HCT116 (cell line): ENCODE data around the gene CPSF7. TPM values are rescaled to one million over a fixed set of nuclear protein-coding genes. Genes with fewer than 3 reads are reported as not detected.

ENCODE experiments used
- ATAC-seq: fragments of 200-7000 bp; cut with Tn5 transposase; 2 replicates; pipeline ENCODE4 v1.9.1; 2020; ENCODE audit warnings: mild to moderate bottlenecking, moderate library complexity
- BruUV-seq: library from RNA; stranded (reverse); fragments of 400-500 nt; replicated peaks from 2 replicates; lab custom pipeline; 2021; lab: Mats Ljungman, UMichigan
- CTCF ChIA-PET: fragments of 300-600 bp; sonication (Branson Sonifier 250); formaldehyde crosslinking; loops from one replicate; lab custom pipeline; 2021; ENCODE audit warnings: antibody characterized with exemption; lab: Charles Lee
- POLR2A ChIA-PET: fragments of 300-600, 350-600 bp; sonication (Branson Sonifier 250); formaldehyde crosslinking; loops from one replicate; lab custom pipeline; 2021; ENCODE audit warnings: antibody characterized with exemption; lab: Charles Lee
- RAD21 ChIA-PET, 2 experiments: fragments of 300-600 bp; sonication (Branson Sonifier 250); formaldehyde crosslinking; loops; one replicate each; lab custom pipeline; 2023; ENCODE audit warnings: low total read pairs in 2 of 2; ENCODE audit not compliant: uncharacterized antibody in 2 of 2, unreplicated experiment in 2 of 2, low non-redundant PET in 1 of 2; lab: Charles Lee
- DNase-seq: peaks from one replicate; pipeline ENCODE4 v3.0.0-alpha.2; 2010; ENCODE audit warnings: low read depth, low spot score
- H2AFZ ChIP-seq: fragments of 200-600 bp; shearing (Covaris generic), sonication (generic); 2 replicates; pipeline ENCODE4 v1.6.1; 2017; ENCODE audit warnings: low read depth, mixed run types, mixed read lengths, antibody characterized with exemption, low read length; ENCODE audit not compliant: poor library complexity, severe bottlenecking
- H3K27ac ChIP-seq: 2 replicates; pipeline ENCODE4 v1.5.1; 2012; ENCODE audit warnings: low read depth, low read length
- H3K27me3 ChIP-seq: fragments of 200-600 bp; sonication (generic); 2 replicates; pipeline ENCODE4 v1.6.1; 2016; ENCODE audit warnings: mixed run types, low read length, mixed read lengths; ENCODE audit not compliant: insufficient read depth
- H3K36me3 ChIP-seq, 2 experiments: fragments of 200-500 bp in 1 of 2; fragments of 200-600 bp in 1 of 2; sonication (Bioruptor generic) in 1 of 2; sonication (generic) in 1 of 2; 2 replicates each; pipeline versions ENCODE4 v1.5.1 to v1.6.1; 2014 to 2016; ENCODE audit warnings: low read length in 2 of 2, inconsistent platforms in 1 of 2, mixed read lengths in 1 of 2, mixed run types in 1 of 2; ENCODE audit not compliant: insufficient read depth in 2 of 2, control insufficient read depth in 1 of 2
- H3K4me1 ChIP-seq, 2 experiments: fragments of 200-600 bp in 1 of 2; sonication (generic) in 1 of 2; 2 replicates each; pipeline versions ENCODE4 v1.5.1 to v1.6.1; 2012 to 2017; ENCODE audit warnings: low read length in 2 of 2, inconsistent platforms in 1 of 2, mild to moderate bottlenecking in 1 of 2, mixed read lengths in 1 of 2, mixed run types in 1 of 2, moderate library complexity in 1 of 2; ENCODE audit not compliant: insufficient read depth in 2 of 2, control insufficient read depth in 1 of 2
- H3K4me2 ChIP-seq: fragments of 200-600 bp; sonication (generic); 2 replicates; pipeline ENCODE4 v1.6.1; 2017; ENCODE audit warnings: mixed run types, low read length, mixed read lengths
- H3K4me3 ChIP-seq, 2 experiments: fragments of 200-600 bp in 1 of 2; sonication (generic) in 1 of 2; replicated peaks in 1 of 2; 2 replicates each; pipeline ENCODE4 v1.5.1; 2011 to 2016; ENCODE audit warnings: low read length in 2 of 2, control low read depth in 1 of 2, low read depth in 1 of 2, mild to moderate bottlenecking in 1 of 2, mixed read lengths in 1 of 2, mixed run types in 1 of 2
- H3K79me2 ChIP-seq: fragments of 200-600 bp; sonication (generic); 2 replicates; pipeline ENCODE4 v1.6.1; 2017; ENCODE audit warnings: mild to moderate bottlenecking, mixed run types, low read length, moderate library complexity, mixed read lengths; ENCODE audit not compliant: insufficient read depth
- H3K9ac ChIP-seq: fragments of 200-600 bp; sonication (generic); 2 replicates; pipeline ENCODE4 v1.6.1; 2016; ENCODE audit warnings: low read length, mixed read lengths
- H3K9me2 ChIP-seq: fragments of 200-600 bp; sonication (generic), shearing (Covaris generic); 2 replicates; pipeline ENCODE4 v1.6.1; 2017; ENCODE audit warnings: mixed run types, mild to moderate bottlenecking, moderate library complexity; ENCODE audit not compliant: insufficient read depth
- H3K9me3 ChIP-seq, 2 experiments: fragments of 200-500 bp in 1 of 2; fragments of 200-600 bp in 1 of 2; sonication (Bioruptor generic) in 1 of 2; sonication (generic) in 1 of 2; 2 replicates each; pipeline ENCODE4 v1.6.1; 2014 to 2017; ENCODE audit warnings: low read length in 2 of 2, mixed read lengths in 2 of 2, inconsistent platforms in 1 of 2, low read depth in 1 of 2, mild to moderate bottlenecking in 1 of 2, mixed run types in 1 of 2, moderate library complexity in 1 of 2; ENCODE audit not compliant: control insufficient read depth in 1 of 2, insufficient read depth in 1 of 2
- H4K20me1 ChIP-seq: fragments of 200-600 bp; sonication (generic), shearing (Covaris generic); 2 replicates; pipeline ENCODE4 v1.6.1; 2017; ENCODE audit warnings: mixed run types, mild to moderate bottlenecking, moderate library complexity; ENCODE audit not compliant: insufficient read depth
- CEBPB ChIP-seq: IDR thresholded peaks from 2 replicates; pipeline ENCODE4 v1.6.1; 2012; ENCODE audit warnings: low read depth
- FOSL1 ChIP-seq: IDR thresholded peaks from 2 replicates; pipeline ENCODE4 v1.6.1; 2012; ENCODE audit warnings: low read depth
- POLR2A ChIP-seq: IDR thresholded peaks from 2 replicates; pipeline ENCODE4 v1.7.0; 2011; ENCODE audit warnings: borderline replicate concordance; ENCODE audit not compliant: insufficient read depth, insufficient read length; ENCODE audit errors: extremely low read depth
- POLR2AphosphoS5 ChIP-seq: IDR thresholded peaks from 2 replicates; pipeline ENCODE4 v1.6.1; 2011; ENCODE audit warnings: mild to moderate bottlenecking, low read depth, low read length, moderate library complexity
- TCF7L2 ChIP-seq: IDR thresholded peaks from 2 replicates; pipeline ENCODE4 v1.7.0; 2011; ENCODE audit warnings: borderline replicate concordance, inconsistent platforms; ENCODE audit not compliant: insufficient read depth, insufficient read length; ENCODE audit errors: extremely low read depth
- ZFX ChIP-seq: fragments of 450-650 bp; IDR thresholded peaks from 2 replicates; pipeline ENCODE4 v1.6.1; 2017
- ZNF274 ChIP-seq: fragments of 200-500 bp; sonication (Bioruptor generic); IDR thresholded peaks from 2 replicates; pipeline ENCODE4 v1.6.1; 2014; ENCODE audit warnings: mild to moderate bottlenecking, low read depth, low read length, inconsistent platforms
- intact Hi-C: fragments of 100-400 bp; cut with micrococcal nuclease; formaldehyde crosslinking; loops from 2 replicates; pipeline ENCODE4 v1.10.0; 2022
- total RNA-seq: library from RNA; stranded (reverse); gene quantifications from one replicate; pipeline ENCODE4 v1.2.1, GENCODE V29; 2021; ENCODE audit not compliant: unreplicated experiment
- TF ChIP-seq, protein P1 (sequence below), 3 experiments: fragments of 200-600 bp in 1 of 3; sonication (generic) in 1 of 3; IDR thresholded peaks in 2 of 3; conservative IDR thresholded peaks in 1 of 3; 2 replicates each; pipeline ENCODE4 v1.5.1; 2012 to 2017; ENCODE audit warnings: low read depth in 2 of 3, low read length in 2 of 3, antibody characterized with exemption in 1 of 3, borderline replicate concordance in 1 of 3, control low read depth in 1 of 3, mild to moderate bottlenecking in 1 of 3, mixed read lengths in 1 of 3, mixed run types in 1 of 3, moderate library complexity in 1 of 3; ENCODE audit not compliant: insufficient read depth in 1 of 3
- TF ChIP-seq, protein P2 (sequence below): IDR thresholded peaks from 2 replicates; pipeline ENCODE4 v1.6.1; 2012

The CPSF7 gene
- total RNA-seq, 1 experiment from 2014 or later = 110 TPM

DNA sequence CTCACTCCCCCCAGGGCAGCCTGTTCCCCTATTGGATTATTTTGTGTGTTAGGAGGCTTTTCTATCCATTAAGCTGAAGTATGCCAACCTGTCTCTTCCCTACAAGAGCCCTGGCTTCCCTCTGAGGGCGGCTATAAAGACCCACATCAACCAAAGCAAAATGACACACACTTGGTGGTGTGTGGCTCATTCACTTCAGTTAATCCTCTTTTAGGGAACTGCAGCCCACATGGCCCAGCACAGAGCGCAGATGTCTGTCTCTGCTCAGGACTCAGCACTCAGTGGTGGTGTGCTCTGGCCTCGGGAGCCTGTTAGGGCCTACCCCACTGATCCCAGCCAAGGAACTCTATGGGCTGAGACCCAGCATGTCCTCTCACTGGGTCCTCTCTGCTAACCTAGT lies 46.6 kb upstream of the CPSF7 start (continued):
- TF ChIP-seq ZFX (no peak), FOSL1 (no peak), CEBPB (no peak), ZNF274 (no peak), TCF7L2 (no peak)
- TF ChIP-seq, protein P1, sequence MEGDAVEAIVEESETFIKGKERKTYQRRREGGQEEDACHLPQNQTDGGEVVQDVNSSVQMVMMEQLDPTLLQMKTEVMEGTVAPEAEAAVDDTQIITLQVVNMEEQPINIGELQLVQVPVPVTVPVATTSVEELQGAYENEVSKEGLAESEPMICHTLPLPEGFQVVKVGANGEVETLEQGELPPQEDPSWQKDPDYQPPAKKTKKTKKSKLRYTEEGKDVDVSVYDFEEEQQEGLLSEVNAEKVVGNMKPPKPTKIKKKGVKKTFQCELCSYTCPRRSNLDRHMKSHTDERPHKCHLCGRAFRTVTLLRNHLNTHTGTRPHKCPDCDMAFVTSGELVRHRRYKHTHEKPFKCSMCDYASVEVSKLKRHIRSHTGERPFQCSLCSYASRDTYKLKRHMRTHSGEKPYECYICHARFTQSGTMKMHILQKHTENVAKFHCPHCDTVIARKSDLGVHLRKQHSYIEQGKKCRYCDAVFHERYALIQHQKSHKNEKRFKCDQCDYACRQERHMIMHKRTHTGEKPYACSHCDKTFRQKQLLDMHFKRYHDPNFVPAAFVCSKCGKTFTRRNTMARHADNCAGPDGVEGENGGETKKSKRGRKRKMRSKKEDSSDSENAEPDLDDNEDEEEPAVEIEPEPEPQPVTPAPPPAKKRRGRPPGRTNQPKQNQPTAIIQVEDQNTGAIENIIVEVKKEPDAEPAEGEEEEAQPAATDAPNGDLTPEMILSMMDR (IDR thresholded peaks at IDR 0.05 in 2 of 3, conservative IDR thresholded peaks at IDR 0.05 in 1 of 3; ENCODE audit: borderline replicate concordance in 1 of 3, insufficient read depth in 1 of 3, low read depth in 2 of 3, low read length in 2 of 3) = no peak
- TF ChIP-seq, all 23 proteins: peak for 0

DNA sequence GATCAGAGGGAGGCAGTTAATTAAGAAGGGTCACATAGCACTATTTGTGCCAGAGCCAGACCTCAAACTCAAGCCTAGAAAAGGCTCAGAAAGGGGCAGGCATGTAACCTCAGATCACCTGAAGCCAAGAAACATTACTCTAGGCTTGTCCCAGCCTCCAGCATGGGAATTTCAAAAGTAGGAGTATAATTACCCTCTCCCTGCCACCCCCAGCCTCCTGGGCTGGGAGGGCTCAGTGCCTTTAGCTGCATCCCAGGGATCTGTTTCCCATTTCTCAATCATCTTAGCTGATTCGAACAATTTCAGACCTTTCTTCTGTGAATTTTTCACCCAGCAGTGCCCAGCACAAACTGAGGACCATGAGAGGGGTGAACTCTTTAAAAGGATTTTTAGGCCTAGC lies 45.7 kb upstream of the CPSF7 start:
- no peaks in the 10 kb centered on the region for H3K9me2 ChIP-seq
- no peak overlapping the region for H3K27ac ChIP-seq
- no peaks in the 10 kb centered on the region for H3K9me3 ChIP-seq
- CTCF ChIA-PET = interaction anchor here (0.8 to 3.3 kb wide), 3 partner anchors 42 to 163 kb away, joined by 5 to 21 read pairs (median 5); no protein-coding TSS in a partner anchor
- no peaks in the 10 kb centered on the region for H3K4me1 ChIP-seq
- RAD21 ChIA-PET = no interaction called here
- DNase-seq = no peak
- BruUV-seq = no TSS peak
- no peaks in the 10 kb centered on the region; a peak in 1 of 4 replicates for H3K36me3 ChIP-seq
- no peak overlapping the region for H3K4me3 ChIP-seq
- no peaks in the 10 kb centered on the region for H3K79me2 ChIP-seq
- no peaks in the 10 kb centered on the region for H4K20me1 ChIP-seq
- no peaks in the 10 kb centered on the region for H3K27me3 ChIP-seq
- H3K4me2 ChIP-seq = no peak overlapping the region
- no peak overlapping the region for H3K9ac ChIP-seq
- TF ChIP-seq ZFX = no peak
- TF ChIP-seq, protein P1 (IDR thresholded peaks at IDR 0.05 in 2 of 3, conservative IDR thresholded peaks at IDR 0.05 in 1 of 3; ENCODE audit: borderline replicate concordance in 1 of 3, insufficient read depth in 1 of 3, low read depth in 2 of 3, low read length in 2 of 3) = no peak
- TF ChIP-seq TCF7L2 = no peak
- TF ChIP-seq, protein P2, sequence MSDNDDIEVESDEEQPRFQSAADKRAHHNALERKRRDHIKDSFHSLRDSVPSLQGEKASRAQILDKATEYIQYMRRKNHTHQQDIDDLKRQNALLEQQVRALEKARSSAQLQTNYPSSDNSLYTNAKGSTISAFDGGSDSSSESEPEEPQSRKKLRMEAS = no peak
- TF ChIP-seq POLR2AphosphoS5 = no peak
- no peak for TF ChIP-seq POLR2A
- TF ChIP-seq, all 23 proteins: peak for 0
- POLR2A ChIA-PET = no interaction called here
- intact Hi-C loops = no loop called here
- no peak for ATAC-seq
- no peak overlapping the region for H2AFZ ChIP-seq
